GM12878 (cell line): Measurements from ENCODE around the gene PHF3. TPM values are rescaled to one million over a fixed set of nuclear protein-coding genes. Genes with fewer than 3 reads are reported as not detected.

ENCODE experiments used
- ATAC-seq: fragments of 200-7000 bp; cut with Tn5 transposase; 3 replicates; pipeline ENCODE4 v1.9.1; 2020; ENCODE audit warnings: mild to moderate bottlenecking, moderate library complexity
- BruUV-seq: library from RNA; stranded (reverse); fragments of 400-500 nt; replicated peaks from 2 replicates; lab custom pipeline; 2021; lab: Mats Ljungman, UMichigan
- CTCF ChIA-PET: fragments of 300-600 bp; sonication (Branson Sonifier 250); formaldehyde crosslinking; extraction: SDS; loops from one replicate; lab custom pipeline; 2021; ENCODE audit warnings: inconsistent platforms; lab: Yijun Ruan, JAX
- POLR2A ChIA-PET: fragments of 350-600 bp; formaldehyde crosslinking; extraction: SDS; loops from one replicate; lab custom pipeline; 2021; ENCODE audit warnings: inconsistent platforms; lab: Charles Lee
- RAD21 ChIA-PET: fragments of 300-600 bp; sonication (Branson Sonifier 250); formaldehyde crosslinking; loops from one replicate; lab custom pipeline; 2023; ENCODE audit warnings: antibody characterized with exemption; ENCODE audit not compliant: unreplicated experiment; lab: Charles Lee
- SMC1A ChIA-PET: fragments of 300-600 bp; sonication (Branson Sonifier 250); formaldehyde crosslinking; loops from one replicate; lab custom pipeline; 2023; ENCODE audit not compliant: unreplicated experiment, uncharacterized antibody; lab: Charles Lee
- DNase-seq: peaks from one replicate; pipeline ENCODE4 v3.0.0-alpha.2; 2011; ENCODE audit warnings: low read depth, low spot score
- FAIRE-seq: peaks from 3 replicates; lab custom pipeline; 2011; peaks lifted over from hg19 to GRCh38; lab: Jason Lieb, UNC
- H2AFZ ChIP-seq: 2 replicates; pipeline ENCODE4 v1.6.0; 2011; ENCODE audit warnings: low read depth, low read length, control low read depth; ENCODE audit not compliant: control insufficient read depth
- H3K27ac ChIP-seq: 2 replicates; pipeline ENCODE4 v1.5.1; 2011; ENCODE audit warnings: control low read depth; ENCODE audit not compliant: control insufficient read depth, insufficient read depth
- H3K27me3 ChIP-seq, 2 experiments: replicated peaks in 1 of 2; 2 replicates each; pipeline versions ENCODE4 v1.6.0 to v1.6.1; 2011; ENCODE audit warnings: low read length in 1 of 2; ENCODE audit not compliant: control insufficient read depth in 2 of 2, insufficient read depth in 2 of 2
- H3K36me3 ChIP-seq, 2 experiments: 2 replicates each; pipeline ENCODE4 v1.5.1; 2011; ENCODE audit warnings: low read length in 1 of 2; ENCODE audit not compliant: control insufficient read depth in 2 of 2, insufficient read depth in 2 of 2
- H3K4me1 ChIP-seq: 2 replicates; pipeline ENCODE4 v1.6.1; 2011; ENCODE audit warnings: mild to moderate bottlenecking, low read length, moderate library complexity, mixed read lengths; ENCODE audit not compliant: control insufficient read depth, insufficient read depth
- H3K4me2 ChIP-seq: 2 replicates; pipeline ENCODE4 v1.6.0; 2011; ENCODE audit warnings: control low read depth; ENCODE audit not compliant: control insufficient read depth, insufficient read depth
- H3K4me3 ChIP-seq: fragments of 200-600 bp; sonication (generic); 2 replicates; pipeline ENCODE4 v1.5.1; 2016
- H3K79me2 ChIP-seq: 2 replicates; pipeline ENCODE4 v1.6.0; 2011; ENCODE audit warnings: low read length; ENCODE audit not compliant: control insufficient read depth, insufficient read depth
- H3K9ac ChIP-seq: 2 replicates; pipeline ENCODE4 v1.8.0; 2011; ENCODE audit warnings: low read length, control low read depth, mixed read lengths; ENCODE audit not compliant: control insufficient read depth, insufficient read depth
- H3K9me3 ChIP-seq: replicated peaks from 3 replicates; pipeline ENCODE4 v1.5.1; 2011; ENCODE audit warnings: mild to moderate bottlenecking, low read length; ENCODE audit not compliant: control insufficient read depth, insufficient read depth
- H4K20me1 ChIP-seq: 2 replicates; pipeline ENCODE4 v1.6.0; 2011; ENCODE audit not compliant: control insufficient read depth, insufficient read depth
- ATF7 ChIP-seq: fragments of 450-650 bp; IDR thresholded peaks from 2 replicates; pipeline ENCODE4 v1.6.1; 2016; ENCODE audit warnings: low read depth, mild to moderate bottlenecking
- CBFB ChIP-seq: IDR thresholded peaks from 2 replicates; pipeline ENCODE4 v1.6.1; 2016; ENCODE audit warnings: antibody characterized with exemption, low read depth
- CHD4 ChIP-seq: fragments of 200-600 bp; sonication (generic); IDR thresholded peaks from 2 replicates; pipeline ENCODE4 v1.6.1; 2016; ENCODE audit warnings: mild to moderate bottlenecking
- CREM ChIP-seq: IDR thresholded peaks from 2 replicates; pipeline ENCODE4 v1.6.1; 2014; ENCODE audit warnings: antibody characterized with exemption, low read depth
- KLF5 ChIP-seq: fragments of 450-650 bp; IDR thresholded peaks from 2 replicates; pipeline ENCODE4 v1.6.1; 2014; ENCODE audit warnings: mild to moderate bottlenecking; ENCODE audit not compliant: partially characterized antibody
- PAX5 ChIP-seq: IDR thresholded peaks from 2 replicates; pipeline ENCODE4 v1.6.1; 2011; ENCODE audit warnings: low read depth, low read length, borderline replicate concordance
- SPI1 ChIP-seq: IDR thresholded peaks from 2 replicates; pipeline ENCODE4 v1.6.1; 2011; ENCODE audit warnings: low read depth, mild to moderate bottlenecking, low read length, moderate library complexity, borderline replicate concordance; ENCODE audit not compliant: insufficient read depth
- SUPT20H ChIP-seq: IDR thresholded peaks from 2 replicates; pipeline ENCODE4 v1.6.1; 2011; ENCODE audit warnings: low read depth, mild to moderate bottlenecking, low read length, moderate library complexity, borderline replicate concordance; ENCODE audit not compliant: control insufficient read depth
- TCF3 ChIP-seq: IDR thresholded peaks from 2 replicates; pipeline ENCODE4 v1.6.1; 2012; ENCODE audit warnings: low read depth, mild to moderate bottlenecking, low read length, borderline replicate concordance; ENCODE audit not compliant: insufficient read depth
- TCF7 ChIP-seq: IDR thresholded peaks from 2 replicates; pipeline ENCODE4 v1.6.1; 2014; ENCODE audit warnings: antibody characterized with exemption, borderline replicate concordance
- WGBS: methylation state at CpG from one replicate; pipeline ENCODE4 v1.1.6; 2016; ENCODE audit warnings: low lambda C conversion rate; ENCODE audit not compliant: insufficient replicate concordance, insufficient coverage; ENCODE audit errors: missing lambda C conversion rate; 5-methylcytosine and 5-hydroxymethylcytosine counted together
- in situ Hi-C: fragments of 300-500 bp; cut with MboI; formaldehyde crosslinking; loops from 9 replicates; pipeline ENCODE4 v1.14.3; 2018; ENCODE audit warnings: mixed read lengths
- intact Hi-C: fragments of 100-400 bp; cut with micrococcal nuclease; formaldehyde crosslinking; loops from one replicate; pipeline ENCODE4 v1.14.2; 2022; ENCODE audit not compliant: unreplicated experiment
- polyA plus RNA-seq, 11 experiments: library from polyadenylated mRNA; depleted of rRNA in 4 of 11; unstranded in 6 of 11; stranded (reverse) in 5 of 11; fragments of >200 nt; fragmentation: Nextera tagmentation in 4 of 11; fragmentation: Illumina TruSeq in 1 of 11; extraction: Ambion mirVana in 4 of 11; extraction: Trizol in 1 of 11; gene quantifications; 1 replicate in 1 of 11; 2 replicates in 10 of 11; pipeline versions ENCODE4 v1.2.1 to v1.2.3, GENCODE V29; 2011 to 2016; ENCODE audit warnings: inconsistent platforms in 2 of 11, missing spikeins in 2 of 11, low read depth in 1 of 11
- total RNA-seq, 4 experiments: library from RNA; depleted of rRNA in 3 of 4; stranded (reverse); fragments of >200 nt in 3 of 4; fragmentation: Illumina TruSeq in 1 of 4; extraction: Trizol in 1 of 4; gene quantifications; 2 replicates each; pipeline versions ENCODE4 v1.2.1 to v1.2.3, GENCODE V29; 2013 to 2021
- TF ChIP-seq, protein P1 (sequence below): IDR thresholded peaks from 2 replicates; pipeline ENCODE4 v1.6.1; 2011; ENCODE audit warnings: low read depth, mild to moderate bottlenecking, low read length, moderate library complexity, borderline replicate concordance; ENCODE audit errors: extremely low read depth
- TF ChIP-seq, protein P2 (sequence below): IDR thresholded peaks from 2 replicates; pipeline ENCODE4 v1.6.1; 2012; ENCODE audit warnings: mild to moderate bottlenecking, low read depth, low read length
- TF ChIP-seq, protein P3 (sequence below): fragments of 450-650 bp; IDR thresholded peaks from 2 replicates; pipeline ENCODE4 v1.6.1; 2017; ENCODE audit warnings: borderline replicate concordance
- TF ChIP-seq, protein P4 (sequence below): fragments of 450-650 bp; IDR thresholded peaks from 2 replicates; pipeline ENCODE4 v1.6.1; 2017; ENCODE audit warnings: low read depth, mild to moderate bottlenecking, moderate library complexity
- TF ChIP-seq, protein P5 (sequence below): IDR thresholded peaks from 2 replicates; pipeline ENCODE4 v1.6.1; 2012; ENCODE audit warnings: low read depth, low read length, improper control_type of control experiment

The PHF3 gene
- total and polyA plus RNA-seq, 10 of the 15 experiments (the other 5 are each of a cell fraction or from before 2014, with no cell fraction given) = 8.3 to 61.5 (median 26.6) TPM

DNA sequence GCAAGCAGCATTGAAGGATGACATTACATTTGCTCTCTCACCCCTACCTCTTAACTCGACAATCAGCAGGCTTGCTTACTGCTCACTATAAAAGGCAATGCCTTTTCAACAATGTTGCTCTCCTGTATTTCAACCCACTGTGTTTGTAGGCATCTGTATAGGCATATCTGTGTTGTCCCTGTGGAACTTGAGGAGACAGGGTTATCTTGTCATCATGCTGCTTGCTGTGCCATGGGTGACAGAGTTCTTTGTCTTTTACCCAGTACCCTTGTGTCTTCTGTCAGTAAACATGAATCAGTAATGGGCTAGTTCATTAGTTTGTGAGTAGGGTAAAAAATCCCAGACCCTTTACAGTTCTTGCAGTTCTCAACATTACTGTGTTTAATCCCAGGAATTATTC, 25.2 kb downstream of the PHF3 start:
- Histone ChIP-seq H3K27me3 (no peaks in the 10 kb centered on the region), H3K9me3 (no peaks in the 10 kb centered on the region), H3K9ac (no peak overlapping the region), H3K27ac (no peak overlapping the region), H3K4me3 (no peak overlapping the region), H2AFZ (no peak overlapping the region), H4K20me1 (no peaks in the 10 kb centered on the region), H3K79me2 (peaks cover 65% of the 10 kb centered on the region), H3K36me3 (peaks cover 0 to 3% of the 10 kb centered on the region in 2 experiments; a peak in 1 of 4 replicates), H3K4me2 (no peak overlapping the region), H3K4me1 (no peaks in the 10 kb centered on the region)
- ATAC-seq (no peak), FAIRE-seq (no peak), DNase-seq (no peak)
- RAD21 ChIA-PET = interaction anchor here (0.6 to 1.1 kb wide), 2 partner anchors 10 to 144 kb away, joined by 3 to 4 read pairs; no protein-coding TSS in a partner anchor
- 47% methylated on average over 1 of the region's 1 CpG for WGBS
- in situ Hi-C loops (no loop called here), intact Hi-C loops (no loop called here)
- SMC1A ChIA-PET = interaction anchor here (1.2 to 1.4 kb wide), 4 partner anchors 11 to 104 kb away, joined by 3 to 7 read pairs (median 5); no protein-coding TSS in a partner anchor
- no TSS peak for BruUV-seq
- POLR2A ChIA-PET = no interaction called here
- CTCF ChIA-PET = interaction anchor here (1.4 to 1.7 kb wide), 2 partner anchors 9 to 62 kb away, joined by 5 read pairs; no protein-coding TSS in a partner anchor
- TF ChIP-seq, protein P1, sequence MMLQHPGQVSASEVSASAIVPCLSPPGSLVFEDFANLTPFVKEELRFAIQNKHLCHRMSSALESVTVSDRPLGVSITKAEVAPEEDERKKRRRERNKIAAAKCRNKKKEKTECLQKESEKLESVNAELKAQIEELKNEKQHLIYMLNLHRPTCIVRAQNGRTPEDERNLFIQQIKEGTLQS = no peak
- TF ChIP-seq KLF5 = no peak
- TF ChIP-seq PAX5 = no peak
- no peak for TF ChIP-seq SPI1
- TF ChIP-seq, protein P2, sequence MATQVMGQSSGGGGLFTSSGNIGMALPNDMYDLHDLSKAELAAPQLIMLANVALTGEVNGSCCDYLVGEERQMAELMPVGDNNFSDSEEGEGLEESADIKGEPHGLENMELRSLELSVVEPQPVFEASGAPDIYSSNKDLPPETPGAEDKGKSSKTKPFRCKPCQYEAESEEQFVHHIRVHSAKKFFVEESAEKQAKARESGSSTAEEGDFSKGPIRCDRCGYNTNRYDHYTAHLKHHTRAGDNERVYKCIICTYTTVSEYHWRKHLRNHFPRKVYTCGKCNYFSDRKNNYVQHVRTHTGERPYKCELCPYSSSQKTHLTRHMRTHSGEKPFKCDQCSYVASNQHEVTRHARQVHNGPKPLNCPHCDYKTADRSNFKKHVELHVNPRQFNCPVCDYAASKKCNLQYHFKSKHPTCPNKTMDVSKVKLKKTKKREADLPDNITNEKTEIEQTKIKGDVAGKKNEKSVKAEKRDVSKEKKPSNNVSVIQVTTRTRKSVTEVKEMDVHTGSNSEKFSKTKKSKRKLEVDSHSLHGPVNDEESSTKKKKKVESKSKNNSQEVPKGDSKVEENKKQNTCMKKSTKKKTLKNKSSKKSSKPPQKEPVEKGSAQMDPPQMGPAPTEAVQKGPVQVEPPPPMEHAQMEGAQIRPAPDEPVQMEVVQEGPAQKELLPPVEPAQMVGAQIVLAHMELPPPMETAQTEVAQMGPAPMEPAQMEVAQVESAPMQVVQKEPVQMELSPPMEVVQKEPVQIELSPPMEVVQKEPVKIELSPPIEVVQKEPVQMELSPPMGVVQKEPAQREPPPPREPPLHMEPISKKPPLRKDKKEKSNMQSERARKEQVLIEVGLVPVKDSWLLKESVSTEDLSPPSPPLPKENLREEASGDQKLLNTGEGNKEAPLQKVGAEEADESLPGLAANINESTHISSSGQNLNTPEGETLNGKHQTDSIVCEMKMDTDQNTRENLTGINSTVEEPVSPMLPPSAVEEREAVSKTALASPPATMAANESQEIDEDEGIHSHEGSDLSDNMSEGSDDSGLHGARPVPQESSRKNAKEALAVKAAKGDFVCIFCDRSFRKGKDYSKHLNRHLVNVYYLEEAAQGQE = no peak
- no peak for TF ChIP-seq SUPT20H
- TF ChIP-seq CREM = no peak
- TF ChIP-seq, protein P3, sequence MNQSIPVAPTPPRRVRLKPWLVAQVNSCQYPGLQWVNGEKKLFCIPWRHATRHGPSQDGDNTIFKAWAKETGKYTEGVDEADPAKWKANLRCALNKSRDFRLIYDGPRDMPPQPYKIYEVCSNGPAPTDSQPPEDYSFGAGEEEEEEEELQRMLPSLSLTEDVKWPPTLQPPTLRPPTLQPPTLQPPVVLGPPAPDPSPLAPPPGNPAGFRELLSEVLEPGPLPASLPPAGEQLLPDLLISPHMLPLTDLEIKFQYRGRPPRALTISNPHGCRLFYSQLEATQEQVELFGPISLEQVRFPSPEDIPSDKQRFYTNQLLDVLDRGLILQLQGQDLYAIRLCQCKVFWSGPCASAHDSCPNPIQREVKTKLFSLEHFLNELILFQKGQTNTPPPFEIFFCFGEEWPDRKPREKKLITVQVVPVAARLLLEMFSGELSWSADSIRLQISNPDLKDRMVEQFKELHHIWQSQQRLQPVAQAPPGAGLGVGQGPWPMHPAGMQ = no peak
- TF ChIP-seq, protein P4, sequence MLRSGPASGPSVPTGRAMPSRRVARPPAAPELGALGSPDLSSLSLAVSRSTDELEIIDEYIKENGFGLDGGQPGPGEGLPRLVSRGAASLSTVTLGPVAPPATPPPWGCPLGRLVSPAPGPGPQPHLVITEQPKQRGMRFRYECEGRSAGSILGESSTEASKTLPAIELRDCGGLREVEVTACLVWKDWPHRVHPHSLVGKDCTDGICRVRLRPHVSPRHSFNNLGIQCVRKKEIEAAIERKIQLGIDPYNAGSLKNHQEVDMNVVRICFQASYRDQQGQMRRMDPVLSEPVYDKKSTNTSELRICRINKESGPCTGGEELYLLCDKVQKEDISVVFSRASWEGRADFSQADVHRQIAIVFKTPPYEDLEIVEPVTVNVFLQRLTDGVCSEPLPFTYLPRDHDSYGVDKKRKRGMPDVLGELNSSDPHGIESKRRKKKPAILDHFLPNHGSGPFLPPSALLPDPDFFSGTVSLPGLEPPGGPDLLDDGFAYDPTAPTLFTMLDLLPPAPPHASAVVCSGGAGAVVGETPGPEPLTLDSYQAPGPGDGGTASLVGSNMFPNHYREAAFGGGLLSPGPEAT = no peak
- TF ChIP-seq TCF3 = no peak
- TF ChIP-seq CBFB = no peak
- no peak for TF ChIP-seq ATF7
- no peak for TF ChIP-seq CHD4
- TF ChIP-seq, protein P5, sequence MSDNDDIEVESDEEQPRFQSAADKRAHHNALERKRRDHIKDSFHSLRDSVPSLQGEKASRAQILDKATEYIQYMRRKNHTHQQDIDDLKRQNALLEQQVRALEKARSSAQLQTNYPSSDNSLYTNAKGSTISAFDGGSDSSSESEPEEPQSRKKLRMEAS = no peak
- TF ChIP-seq TCF7 = no peak
